Brain microvascular endothelial cell (primary cell): ENCODE results near the gene SCYGR1.

ENCODE experiments used
- DNase-seq: peaks from one replicate; pipeline ENCODE4 v3.0.0-alpha.2; 2020
- H3K27ac ChIP-seq: fragments of 250-450 bp; sonication (Bioruptor Pico); 2 replicates; pipeline ENCODE4 v1.5.1; 2020; ENCODE audit warnings: mild to moderate bottlenecking, moderate library complexity
- H3K27me3 ChIP-seq: fragments of 250-450 bp; sonication (Bioruptor Pico); replicated peaks from 2 replicates; pipeline ENCODE4 v1.5.1; 2020; ENCODE audit warnings: mild to moderate bottlenecking
- H3K36me3 ChIP-seq: fragments of 250-450 bp; sonication (Bioruptor Pico); replicated peaks from 2 replicates; pipeline ENCODE4 v1.5.1; 2020; ENCODE audit warnings: mild to moderate bottlenecking
- H3K4me3 ChIP-seq: 2 replicates; pipeline ENCODE4 v1.5.1; 2011; ENCODE audit warnings: low read depth, mild to moderate bottlenecking, control low read depth, low read length, moderate library complexity
- in situ Hi-C: cut with HindIII; loops from 2 replicates; pipeline ENCODE4 v1.10.0; 2017; ENCODE audit warnings: low sequenced_read_pairs, low pct_ligation_motif_present
- TF ChIP-seq, protein P1 (sequence below): IDR thresholded peaks from 2 replicates; pipeline ENCODE4 v1.5.1; 2011; ENCODE audit warnings: low read depth, mild to moderate bottlenecking, moderate library complexity, low read length, control low read depth, inconsistent platforms; ENCODE audit errors: missing control alignments

Gene SCYGR1

DNA sequence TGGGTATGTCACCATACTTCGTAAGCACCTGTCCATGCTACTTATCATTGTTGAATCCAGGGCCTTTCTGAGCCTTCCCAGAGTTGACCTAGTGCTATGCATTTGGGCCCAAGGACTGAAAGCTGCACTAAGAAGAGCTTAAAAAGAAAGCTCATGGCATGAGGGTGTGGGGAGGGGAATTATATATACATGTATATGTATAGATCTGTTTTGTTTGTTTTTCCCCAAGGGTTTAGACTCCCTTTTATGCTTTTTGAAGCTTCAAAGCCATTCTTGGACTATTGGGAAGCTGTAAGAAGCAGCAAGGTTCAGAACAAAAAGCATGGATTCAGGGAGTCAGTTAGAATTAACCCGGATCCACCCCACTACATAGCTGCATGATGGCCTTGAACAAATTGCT, 39.4 kb downstream of the SCYGR1 start:
- Histone ChIP-seq H3K27me3 (no peaks in the 10 kb centered on the region), H3K36me3 (no peaks in the 10 kb centered on the region), H3K27ac (no peak overlapping the region), H3K4me3 (no peak overlapping the region)
- TF ChIP-seq, protein P1, sequence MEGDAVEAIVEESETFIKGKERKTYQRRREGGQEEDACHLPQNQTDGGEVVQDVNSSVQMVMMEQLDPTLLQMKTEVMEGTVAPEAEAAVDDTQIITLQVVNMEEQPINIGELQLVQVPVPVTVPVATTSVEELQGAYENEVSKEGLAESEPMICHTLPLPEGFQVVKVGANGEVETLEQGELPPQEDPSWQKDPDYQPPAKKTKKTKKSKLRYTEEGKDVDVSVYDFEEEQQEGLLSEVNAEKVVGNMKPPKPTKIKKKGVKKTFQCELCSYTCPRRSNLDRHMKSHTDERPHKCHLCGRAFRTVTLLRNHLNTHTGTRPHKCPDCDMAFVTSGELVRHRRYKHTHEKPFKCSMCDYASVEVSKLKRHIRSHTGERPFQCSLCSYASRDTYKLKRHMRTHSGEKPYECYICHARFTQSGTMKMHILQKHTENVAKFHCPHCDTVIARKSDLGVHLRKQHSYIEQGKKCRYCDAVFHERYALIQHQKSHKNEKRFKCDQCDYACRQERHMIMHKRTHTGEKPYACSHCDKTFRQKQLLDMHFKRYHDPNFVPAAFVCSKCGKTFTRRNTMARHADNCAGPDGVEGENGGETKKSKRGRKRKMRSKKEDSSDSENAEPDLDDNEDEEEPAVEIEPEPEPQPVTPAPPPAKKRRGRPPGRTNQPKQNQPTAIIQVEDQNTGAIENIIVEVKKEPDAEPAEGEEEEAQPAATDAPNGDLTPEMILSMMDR = no peak
- DNase-seq = no peak
- in situ Hi-C loops = no loop called here

DNA sequence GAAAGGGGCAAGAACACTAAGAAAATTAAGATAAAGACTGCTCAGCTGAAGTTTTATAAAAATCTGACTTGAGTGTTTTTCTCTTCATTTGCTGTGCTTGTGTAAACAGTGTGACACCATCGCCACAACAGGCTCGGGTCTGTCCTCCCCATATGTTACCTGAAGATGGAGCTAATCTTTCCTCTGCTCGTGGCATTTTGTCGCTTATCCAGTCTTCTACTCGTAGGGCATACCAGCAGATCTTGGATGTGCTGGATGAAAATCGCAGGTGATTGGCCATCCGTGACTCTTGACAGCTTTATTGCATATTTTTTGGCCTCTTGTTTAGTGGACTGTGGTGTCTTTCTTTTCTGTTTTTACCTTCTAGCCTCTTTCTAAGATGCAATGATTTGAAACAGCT, 40.6 kb downstream of the SCYGR1 start:
- TF ChIP-seq, protein P1 = no peak

DNA sequence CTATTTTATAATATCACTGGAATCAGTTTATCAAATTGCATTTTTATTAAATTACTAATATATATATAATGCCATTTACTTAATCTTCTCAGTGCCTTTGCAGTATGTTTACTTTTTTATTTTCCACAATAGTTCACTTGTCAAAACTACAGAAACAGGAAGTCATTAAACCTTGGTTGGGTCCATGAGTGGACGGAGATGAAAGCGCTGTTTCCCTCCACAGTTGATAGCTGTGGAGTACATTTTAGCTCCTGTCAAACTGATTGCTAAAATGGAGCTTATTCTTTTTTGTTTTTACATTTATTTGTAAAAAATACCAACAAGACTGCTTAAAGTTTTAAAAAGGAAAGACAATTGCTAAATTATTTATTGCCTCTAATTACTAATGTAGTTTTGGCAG, 43.5 kb downstream of the SCYGR1 start:
- TF ChIP-seq, protein P1 = no peak
- H3K27me3 ChIP-seq = no peaks in the 10 kb centered on the region
- no peak overlapping the region for H3K27ac ChIP-seq
- no peak for DNase-seq
- H3K4me3 ChIP-seq = no peak overlapping the region
- in situ Hi-C loops = no loop called here
- H3K36me3 ChIP-seq = no peaks in the 10 kb centered on the region

More for the DNA sequence above, 40.6 kb downstream of the SCYGR1 start:
- Histone ChIP-seq H3K36me3 (no peaks in the 10 kb centered on the region), H3K4me3 (no peak overlapping the region), H3K27ac (no peak overlapping the region), H3K27me3 (no peaks in the 10 kb centered on the region)
- in situ Hi-C loops = no loop called here
- DNase-seq = no peak

DNA sequence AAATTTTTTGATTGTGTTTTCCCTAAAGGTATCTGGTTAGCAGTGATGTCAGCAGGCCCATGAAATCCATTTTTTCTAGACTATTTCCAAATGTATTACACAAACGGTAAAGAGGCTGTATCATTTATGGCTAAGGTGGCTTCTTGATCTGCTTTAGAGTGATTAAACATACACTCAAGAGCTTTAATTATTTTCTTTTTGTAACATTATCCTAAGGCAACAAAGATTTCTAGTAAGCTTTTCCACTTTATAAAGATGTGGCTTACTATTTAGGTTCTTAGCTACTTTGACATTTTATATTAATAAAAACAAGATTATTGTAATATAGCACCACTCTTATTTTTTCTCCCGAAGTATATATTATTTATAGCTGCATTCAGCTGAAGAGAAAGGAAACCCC, 46.2 kb downstream of the SCYGR1 start:
- TF ChIP-seq, protein P1 = no peak
- H3K36me3 ChIP-seq = no peaks in the 10 kb centered on the region
- in situ Hi-C loops = no loop called here

DNA sequence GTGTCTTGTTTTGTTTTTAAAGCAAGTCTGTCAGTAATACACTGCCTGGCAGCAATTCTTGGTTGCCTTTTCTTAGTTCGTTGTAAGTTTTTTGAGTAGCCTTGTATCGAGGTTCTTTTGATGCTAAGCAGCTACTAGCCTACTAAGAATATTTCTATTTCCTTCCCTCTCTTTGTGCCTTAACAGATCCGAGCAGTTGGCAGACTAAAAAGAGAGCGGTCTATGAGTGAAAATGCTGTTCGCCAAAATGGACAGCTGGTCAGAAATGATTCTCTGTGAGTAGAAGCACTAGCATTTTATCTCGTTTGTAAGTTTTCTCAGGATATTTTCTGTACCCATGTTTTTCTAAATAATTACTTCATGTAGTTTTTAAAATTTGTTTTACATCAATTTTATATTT, 47.6 kb downstream of the SCYGR1 start:
- Histone ChIP-seq H3K27ac (no peak overlapping the region), H3K27me3 (no peaks in the 10 kb centered on the region), H3K36me3 (peaks cover 8% of the 10 kb centered on the region), H3K4me3 (no peak overlapping the region)
- in situ Hi-C loops = no loop called here
- TF ChIP-seq, protein P1 = no peak
- no peak for DNase-seq

More for the DNA sequence above, 46.2 kb downstream of the SCYGR1 start:
- no peak for DNase-seq
- H3K4me3 ChIP-seq = no peak overlapping the region
- no peaks in the 10 kb centered on the region for H3K27me3 ChIP-seq
- H3K27ac ChIP-seq = no peak overlapping the region

DNA sequence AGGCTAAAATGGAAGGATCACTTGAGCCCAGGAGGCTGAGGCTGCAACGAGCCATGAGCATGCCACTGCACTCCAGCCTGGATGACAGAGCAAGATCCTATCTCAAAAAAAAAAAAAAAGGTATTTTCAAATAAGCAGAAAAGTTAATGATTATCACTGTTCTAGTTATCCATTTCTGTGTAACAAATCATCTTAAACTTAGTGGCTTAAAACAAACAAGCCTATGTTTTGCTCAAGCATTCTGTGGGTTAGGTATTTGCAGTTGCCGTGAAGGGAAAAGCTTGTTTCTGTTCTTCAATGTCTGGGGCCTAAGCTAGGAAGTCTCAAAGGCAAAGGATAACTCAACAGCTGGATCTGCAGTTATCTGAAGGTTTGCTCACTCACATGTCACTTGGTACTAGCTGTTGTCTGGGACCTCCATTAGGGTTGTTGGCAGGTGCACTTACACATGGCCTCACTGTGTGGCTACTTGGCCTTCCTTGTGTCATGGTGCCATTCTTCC, 48.6 kb downstream of the SCYGR1 start:
- DNase-seq = no peak
- Histone ChIP-seq H3K27ac (no peak overlapping the region), H3K27me3 (no peaks in the 10 kb centered on the region), H3K36me3 (peaks cover 8% of the 10 kb centered on the region), H3K4me3 (no peak overlapping the region)
- in situ Hi-C loops = no loop called here
- TF ChIP-seq, protein P1 = no peak
